Stomach smooth muscle (tissue), 2 donors: Measurements from ENCODE around the gene PLK2.

Experiments
- H3K27ac ChIP-seq: one replicate; pipeline ENCODE4 v1.7.0; 2013; ENCODE audit warnings: mild to moderate bottlenecking, low read length, inconsistent platforms
- H3K27me3 ChIP-seq, 2 donors: one replicate each; pipeline ENCODE4 v1.7.0; 2013; ENCODE audit warnings: low read length in 2 of 2; ENCODE audit not compliant: insufficient read depth in 2 of 2, control insufficient read depth in 1 of 2
- H3K36me3 ChIP-seq, 2 donors: one replicate each; pipeline ENCODE4 v1.7.0; 2013; ENCODE audit warnings: low read length in 2 of 2; ENCODE audit not compliant: control insufficient read depth in 2 of 2, insufficient read depth in 2 of 2
- H3K4me1 ChIP-seq: one replicate; pipeline ENCODE4 v1.7.0; 2013; ENCODE audit warnings: low read length; ENCODE audit not compliant: control insufficient read depth, insufficient read depth
- H3K4me3 ChIP-seq, 2 donors: one replicate each; pipeline ENCODE4 v1.7.0; 2013; ENCODE audit warnings: low read length in 2 of 2
- H3K9ac ChIP-seq, 2 donors: one replicate each; pipeline ENCODE4 v1.7.0; 2013; ENCODE audit warnings: low read length in 2 of 2, mild to moderate bottlenecking in 1 of 2
- H3K9me3 ChIP-seq, 2 donors: one replicate each; pipeline ENCODE4 v1.7.0; 2013; ENCODE audit warnings: low read length in 2 of 2; ENCODE audit not compliant: control insufficient read depth in 2 of 2
- donor health status: healthy.
- donor health status: Pancreatic carcinoma.

The PLK2 gene

GRCh38 chr5:58450018-58450417, 9.9 kb downstream of the PLK2 start:
- Histone ChIP-seq H3K9ac (no peak overlapping the region), H3K27ac (no peak overlapping the region), H3K9me3 (peaks cover 0 to 5% of the 10 kb centered on the region in 2 donors), H3K27me3 (no peaks in the 10 kb centered on the region), H3K4me3 (no peak overlapping the region), H3K4me1 (no peaks in the 10 kb centered on the region), H3K36me3 (peaks cover under 1 to 8% of the 10 kb centered on the region in 2 donors)

GRCh38 chr5:58447226-58447625, 12.7 kb downstream of the PLK2 start:
- Histone ChIP-seq H3K4me3 (no peak overlapping the region), H3K27ac (no peak overlapping the region), H3K9me3 (peaks cover 0 to 5% of the 10 kb centered on the region in 2 donors), H3K27me3 (no peaks in the 10 kb centered on the region), H3K36me3 (no peaks in the 10 kb centered on the region), H3K9ac (no peak overlapping the region), H3K4me1 (no peaks in the 10 kb centered on the region)

GRCh38 chr5:58446024-58446423, 13.9 kb downstream of the PLK2 start:
- Histone ChIP-seq H3K9me3 (peaks cover 0 to 5% of the 10 kb centered on the region in 2 donors), H3K27ac (no peak overlapping the region), H3K36me3 (no peaks in the 10 kb centered on the region), H3K9ac (no peak overlapping the region), H3K4me1 (no peaks in the 10 kb centered on the region), H3K4me3 (no peak overlapping the region), H3K27me3 (no peaks in the 10 kb centered on the region)

- Histone ChIP-seq H3K36me3 (no peaks in the 10 kb centered on the region), H3K4me3 (no peak overlapping the region), H3K9ac (no peak overlapping the region), H3K27me3 (no peaks in the 10 kb centered on the region), H3K27ac (no peak overlapping the region), H3K9me3 (peaks cover 0 to 5% of the 10 kb centered on the region in 2 donors), H3K4me1 (no peaks in the 10 kb centered on the region)
Measured at GRCh38 chr5:58444805-58445204, 15.1 kb downstream of the PLK2 start.

GRCh38 chr5:58440901-58441460, 18.9 kb downstream of the PLK2 start:
- Histone ChIP-seq H3K36me3 (no peaks in the 10 kb centered on the region), H3K4me3 (no peak overlapping the region), H3K9me3 (peaks cover 0 to 4% of the 10 kb centered on the region in 2 donors), H3K9ac (no peak overlapping the region), H3K4me1 (no peaks in the 10 kb centered on the region), H3K27me3 (no peaks in the 10 kb centered on the region), H3K27ac (no peak overlapping the region)

GRCh38 chr5:58439094-58439644, 20.7 kb downstream of the PLK2 start:
- Histone ChIP-seq H3K27me3 (no peaks in the 10 kb centered on the region), H3K9me3 (no peaks in the 10 kb centered on the region), H3K27ac (no peak overlapping the region), H3K36me3 (no peaks in the 10 kb centered on the region), H3K9ac (no peak overlapping the region), H3K4me3 (no peak overlapping the region), H3K4me1 (no peaks in the 10 kb centered on the region)

GRCh38 chr5:58437661-58438060, 22.2 kb downstream of the PLK2 start:
- H3K36me3 ChIP-seq = no peaks in the 10 kb centered on the region
- no peak overlapping the region for H3K27ac ChIP-seq
- H3K9ac ChIP-seq = no peak overlapping the region
- H3K27me3 ChIP-seq = no peaks in the 10 kb centered on the region
- H3K4me3 ChIP-seq = no peak overlapping the region
- H3K9me3 ChIP-seq = no peaks in the 10 kb centered on the region
- H3K4me1 ChIP-seq = no peaks in the 10 kb centered on the region

GRCh38 chr5:58431832-58432231, 28.1 kb downstream of the PLK2 start:
- Histone ChIP-seq H3K9me3 (no peaks in the 10 kb centered on the region), H3K9ac (no peak overlapping the region), H3K27ac (no peak overlapping the region), H3K4me1 (no peaks in the 10 kb centered on the region), H3K4me3 (no peak overlapping the region), H3K27me3 (no peaks in the 10 kb centered on the region), H3K36me3 (no peaks in the 10 kb centered on the region)

GRCh38 chr5:58412932-58413331, 47.0 kb downstream of the PLK2 start:
- no peaks in the 10 kb centered on the region for H3K36me3 ChIP-seq
- no peak overlapping the region for H3K9ac ChIP-seq
- H3K27ac ChIP-seq = no peak overlapping the region
- H3K27me3 ChIP-seq = no peaks in the 10 kb centered on the region
- no peaks in the 10 kb centered on the region for H3K4me1 ChIP-seq
- no peaks in the 10 kb centered on the region for H3K9me3 ChIP-seq
- H3K4me3 ChIP-seq = no peak overlapping the region

- H3K27ac ChIP-seq = no peak overlapping the region
- no peaks in the 10 kb centered on the region for H3K9me3 ChIP-seq
- H3K4me3 ChIP-seq = no peak overlapping the region
- H3K4me1 ChIP-seq = no peaks in the 10 kb centered on the region
- H3K36me3 ChIP-seq = no peaks in the 10 kb centered on the region
- H3K9ac ChIP-seq = no peak overlapping the region
- H3K27me3 ChIP-seq = no peaks in the 10 kb centered on the region
Measured at GRCh38 chr5:58412081-58412480, 47.8 kb downstream of the PLK2 start.

GRCh38 chr5:58411372-58411771, 48.5 kb downstream of the PLK2 start:
- Histone ChIP-seq H3K4me1 (no peaks in the 10 kb centered on the region), H3K27ac (no peak overlapping the region), H3K36me3 (no peaks in the 10 kb centered on the region), H3K9me3 (no peaks in the 10 kb centered on the region), H3K27me3 (no peaks in the 10 kb centered on the region), H3K9ac (no peak overlapping the region), H3K4me3 (no peak overlapping the region)
